Activated CD8-positive, alpha-beta memory T cell treated with anti-CD3 and anti-CD28 coated beads, Interleukin-2, amount 50 U/mL, for 1 hour (primary cell): ENCODE results near the gene CCDC127.
"Not testable (repeated sequence)": the region's sequence is repeated elsewhere in the genome, so short reads cannot be mapped to it uniquely, and the experiment has no call there.

ENCODE experiments used
- DNase-seq: peaks from one replicate; pipeline ENCODE4 v3.0.0-alpha.2; 2020; ENCODE audit errors: extremely low read depth

CCDC127 gene

GRCh38 chr5:233426-233825, 15.5 kb upstream of the CCDC127 start:
- DNase-seq: not testable (repeated sequence)

- DNase-seq: no peak
These were observed 13.7 kb upstream of the CCDC127 start for GRCh38 chr5:231661-232060.

GRCh38 chr5:230711-231110, 12.8 kb upstream of the CCDC127 start:
- DNase-seq: no peak

- no peak for DNase-seq
These were observed 10.9 kb upstream of the CCDC127 start for GRCh38 chr5:228886-229285.

DNA sequence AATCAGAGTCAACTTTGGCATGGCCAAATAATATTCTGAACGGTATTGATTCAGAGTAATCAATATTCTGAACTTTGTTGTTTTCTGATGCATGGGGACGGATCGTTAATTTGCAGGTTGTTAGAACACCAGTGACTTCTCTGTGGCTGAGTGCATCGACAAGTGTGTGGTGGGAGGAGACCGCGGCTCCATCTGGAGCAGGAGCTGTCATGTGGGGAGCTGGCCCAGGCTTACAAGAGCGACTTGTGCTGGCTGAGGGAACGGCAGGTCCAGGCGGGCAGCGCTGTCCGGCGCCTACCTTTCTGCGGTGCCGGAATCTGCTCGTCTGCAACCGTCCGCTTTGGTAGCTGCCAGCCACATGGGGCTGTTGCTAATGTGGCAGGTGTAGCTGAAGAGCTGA, 9.4 kb upstream of the CCDC127 start:
- DNase-seq: not testable (repeated sequence)

DNA sequence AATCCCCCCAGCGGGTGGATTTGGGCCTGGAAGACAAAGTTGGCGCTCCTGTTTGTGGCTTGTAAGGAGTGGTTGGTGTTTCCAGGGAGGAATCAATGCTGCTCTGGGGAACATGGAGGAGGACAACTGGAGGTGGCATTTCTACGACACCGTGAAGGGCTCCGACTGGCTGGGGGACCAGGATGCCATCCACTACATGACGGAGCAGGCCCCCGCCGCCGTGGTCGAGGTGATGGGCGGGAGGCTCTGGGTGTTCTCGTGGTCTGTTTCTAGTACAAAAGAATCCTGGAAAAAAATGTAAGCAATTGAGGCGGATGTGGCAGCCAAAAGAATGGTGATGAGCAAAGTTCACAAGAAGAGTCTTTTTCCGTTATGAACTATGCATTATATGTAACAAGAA, 7.4 kb upstream of the CCDC127 start:
- DNase-seq: no peak

GRCh38 chr5:223791-224190, 5.8 kb upstream of the CCDC127 start:
- DNase-seq: no peak

- not testable (repeated sequence) for DNase-seq
These were observed 5.2 kb upstream of the CCDC127 start for GRCh38 chr5:222951-223715.

DNA sequence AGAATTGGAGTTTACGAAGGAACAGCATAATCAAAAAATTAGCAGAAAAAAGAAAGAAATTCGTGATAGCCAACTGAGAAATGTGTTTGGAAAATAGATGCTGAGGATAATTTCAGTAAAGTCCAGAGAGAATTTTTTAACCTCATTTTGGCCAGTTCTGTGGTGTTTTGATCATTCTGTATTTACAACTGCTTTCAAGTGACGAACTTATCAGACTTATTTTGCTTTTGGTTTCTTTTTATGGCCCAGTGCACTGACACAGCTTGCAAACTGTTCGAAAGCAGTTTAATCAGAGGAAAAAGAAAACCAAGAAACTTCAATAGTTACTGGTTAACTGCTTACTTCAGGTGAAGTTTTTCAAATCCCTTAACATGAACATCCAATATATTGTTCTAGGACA, 2.0 kb upstream of the CCDC127 start:
- DNase-seq: no peak

DNA sequence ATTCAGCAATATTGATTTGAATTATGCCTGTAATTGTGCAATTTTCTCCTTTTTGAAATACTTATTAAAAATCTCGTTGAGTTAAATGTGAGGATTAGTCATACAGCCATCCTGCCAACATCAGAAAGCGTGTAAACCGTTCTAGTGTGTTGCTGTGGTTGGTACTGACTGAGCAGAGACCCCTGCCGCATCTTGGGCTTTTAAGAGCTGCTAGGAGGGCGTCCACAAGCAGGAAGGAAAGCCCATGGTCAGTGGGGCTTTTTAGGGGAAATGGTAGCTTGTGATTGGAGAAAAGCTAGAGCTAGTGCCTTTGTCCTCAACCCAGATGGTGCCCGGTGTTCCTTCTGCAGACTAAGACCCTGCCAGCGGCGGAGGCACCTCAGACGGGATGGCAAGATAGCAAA, 1.5 kb upstream of the CCDC127 start:
- DNase-seq: no peak

DNA sequence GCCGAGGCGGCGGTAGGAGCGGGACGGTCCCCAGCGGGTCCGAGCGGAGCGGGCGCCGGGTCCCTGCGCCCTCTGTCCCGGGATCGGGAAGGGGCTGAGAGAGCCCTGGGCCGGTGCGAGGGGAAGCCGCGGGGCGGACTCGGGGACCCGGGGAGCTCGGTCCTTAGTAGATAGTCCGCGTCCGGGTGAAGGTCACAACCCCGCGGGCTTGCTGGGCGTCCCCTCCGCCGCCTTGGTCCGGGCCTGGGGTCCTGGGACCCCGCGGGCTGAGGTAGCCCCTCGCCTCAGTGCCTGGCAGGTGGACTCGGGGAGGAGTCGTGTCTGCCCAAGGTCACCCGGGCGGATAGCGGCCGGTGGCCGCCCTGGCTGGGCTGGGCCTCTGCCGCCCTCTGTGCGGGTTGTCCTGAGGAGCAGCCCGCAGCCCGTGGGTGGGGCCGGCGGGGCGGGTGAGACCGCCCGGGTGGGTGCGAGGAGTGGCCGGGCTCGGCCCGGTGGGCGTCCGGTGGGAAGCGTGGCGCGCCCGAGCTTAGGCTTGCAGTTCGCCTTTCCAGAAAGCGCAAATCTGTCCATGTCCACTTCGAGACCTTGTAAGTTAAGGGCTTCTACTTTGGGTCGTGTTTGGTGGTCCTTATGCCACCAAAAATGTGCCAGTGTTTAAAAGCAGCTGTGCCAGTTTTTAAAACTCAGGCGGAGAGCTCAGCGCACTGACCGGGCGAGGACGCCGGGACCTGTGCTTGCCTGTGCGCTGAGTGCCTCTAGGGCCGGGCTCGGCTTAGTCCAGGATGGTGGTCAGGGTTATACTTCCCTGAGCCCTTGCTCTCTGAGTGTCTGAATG, 721 bp upstream of the CCDC127 start:
- DNase-seq: no peak

DNA sequence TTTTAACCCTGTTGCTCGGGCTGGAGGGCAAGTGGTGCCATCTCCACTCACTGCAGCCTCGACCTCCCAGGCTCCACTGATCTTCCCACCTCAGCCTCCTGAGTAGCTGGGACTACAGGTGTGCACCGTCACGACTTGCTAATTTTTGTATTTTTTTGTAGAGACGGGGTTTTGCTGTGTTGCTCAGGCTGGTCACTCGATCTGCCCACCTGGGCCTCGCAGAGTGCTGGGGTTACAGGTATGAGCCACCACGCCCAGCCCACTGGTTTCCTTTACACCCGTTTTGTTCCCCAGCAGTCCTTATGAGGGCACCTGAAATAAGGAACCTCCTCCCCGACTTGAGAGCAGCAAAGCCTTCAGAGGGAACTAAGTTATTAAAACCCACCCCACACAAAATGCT, 1.9 kb downstream of the CCDC127 start:
- DNase-seq: not testable (repeated sequence)

DNA sequence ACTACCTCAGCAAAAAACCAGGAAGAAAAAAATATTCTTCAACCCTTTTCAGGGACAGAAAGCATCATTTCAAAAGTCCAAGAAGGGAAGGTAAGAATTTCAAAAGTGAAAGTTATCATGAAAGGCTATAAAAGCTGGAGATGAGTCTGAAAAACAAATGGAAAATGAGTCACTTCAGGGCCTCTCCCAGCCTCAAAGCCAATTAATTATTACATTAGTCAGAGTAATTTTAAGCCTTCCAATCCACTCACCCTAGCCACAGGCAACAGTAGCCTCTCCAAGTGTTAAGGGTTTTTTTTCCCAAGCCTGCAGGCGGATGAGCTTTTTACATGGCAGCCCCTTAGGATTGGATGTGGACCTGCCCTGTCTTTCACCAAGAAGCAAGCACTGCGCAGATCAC, 2.7 kb downstream of the CCDC127 start:
- DNase-seq: not testable (repeated sequence)

DNA sequence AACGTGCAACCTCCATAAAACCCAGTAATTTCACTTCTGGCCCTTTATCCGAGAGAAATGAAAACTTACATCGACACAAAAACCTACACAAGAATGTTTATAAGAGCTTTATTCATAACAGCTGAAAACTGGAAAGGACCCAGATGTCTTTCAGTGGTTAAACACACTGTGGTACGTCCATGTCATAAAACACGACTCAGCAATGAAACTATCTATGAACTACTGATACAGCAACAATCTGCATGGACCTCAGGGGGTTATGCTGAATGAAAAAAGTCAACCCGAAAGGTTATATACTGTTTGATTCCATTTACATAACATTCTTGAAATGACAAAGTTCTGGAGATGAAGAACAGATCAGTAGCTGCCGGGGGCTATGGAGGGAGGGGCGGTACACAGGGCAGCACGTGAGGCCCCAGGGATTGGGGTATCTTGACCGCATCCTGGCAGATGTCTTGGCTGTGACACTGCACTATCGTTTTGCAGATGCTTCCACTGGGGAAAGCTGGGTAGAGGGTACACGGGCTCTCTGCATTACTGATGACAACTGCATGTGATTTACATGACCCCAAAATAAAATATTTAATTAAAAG, 4.1 kb downstream of the CCDC127 start:
- DNase-seq: no peak

- no peak for DNase-seq
These were observed 9.4 kb downstream of the CCDC127 start for GRCh38 chr5:208449-209114.

- DNase-seq: no peak
These were observed 10.4 kb downstream of the CCDC127 start for GRCh38 chr5:207599-207998.

DNA sequence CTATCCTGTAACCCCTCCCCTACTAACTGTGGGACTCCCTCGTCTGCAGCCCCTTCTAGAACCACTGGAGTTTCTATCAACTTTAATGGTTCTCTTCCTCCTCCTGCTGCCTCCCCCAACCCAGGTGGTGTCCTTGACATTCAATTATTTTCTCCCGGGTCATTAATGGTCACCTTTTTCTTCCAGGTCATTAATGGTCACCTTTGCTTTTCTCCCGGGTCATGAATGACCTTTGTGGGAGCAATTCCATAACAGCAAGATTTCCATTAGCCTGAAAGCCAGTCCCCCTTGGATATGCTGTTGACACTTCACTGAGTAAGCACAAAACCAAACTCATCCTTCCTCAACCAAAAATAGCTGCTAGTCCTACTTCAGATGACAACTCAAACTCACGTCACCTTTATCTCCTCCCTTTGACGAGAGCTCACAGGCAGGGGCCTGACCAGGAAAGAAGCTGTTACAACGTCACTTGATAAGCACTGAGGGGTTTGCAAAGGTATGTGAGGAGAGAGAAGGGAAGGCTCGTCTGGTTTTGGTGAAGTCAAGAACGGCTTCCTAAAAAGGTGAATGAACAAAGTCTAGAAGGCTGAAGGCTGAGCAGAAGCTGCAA, 10.9 kb downstream of the CCDC127 start:
- DNase-seq: no peak

DNA sequence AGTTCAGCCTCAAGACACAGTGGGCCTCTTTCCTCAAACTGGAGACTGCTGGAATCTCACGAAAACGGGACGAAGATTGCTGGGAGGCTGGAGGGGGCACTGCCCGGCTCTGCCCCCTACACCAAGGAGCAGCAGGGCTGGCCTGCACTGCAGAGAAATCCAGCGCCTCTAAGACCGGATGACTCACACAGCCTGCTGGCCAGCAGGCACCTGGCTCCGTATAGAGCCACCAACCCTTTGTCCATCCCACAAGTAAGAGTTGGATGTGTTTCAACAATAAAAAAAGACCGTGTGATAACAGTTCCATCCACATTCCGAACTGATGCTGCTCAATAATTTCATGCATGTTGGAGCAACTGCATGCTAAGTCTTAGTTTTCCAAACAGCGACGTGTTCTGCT, 11.5 kb downstream of the CCDC127 start:
- DNase-seq: no peak

- DNase-seq: no peak
These were observed 12.8 kb downstream of the CCDC127 start for GRCh38 chr5:204966-205670.

GRCh38 chr5:204462-204861, 13.5 kb downstream of the CCDC127 start:
- DNase-seq: no peak

DNA sequence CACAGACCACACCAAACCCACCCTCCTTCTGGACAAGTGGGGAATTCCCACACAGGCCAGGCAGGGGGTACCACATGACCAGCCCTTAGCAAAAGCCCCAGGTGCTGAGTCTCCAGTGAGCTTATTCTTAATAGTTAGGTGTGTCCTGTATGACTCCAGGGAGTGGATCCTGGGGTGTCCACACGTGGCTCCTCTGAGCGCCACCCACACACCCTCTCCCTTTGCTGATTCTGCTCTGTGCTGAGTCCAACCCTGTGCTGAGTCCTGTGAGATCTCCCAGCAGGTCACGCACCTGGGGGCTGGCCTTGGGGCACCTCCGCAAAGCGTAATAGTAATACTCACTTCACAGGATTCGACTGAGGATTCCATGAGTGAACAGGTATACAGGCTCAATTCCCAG, 14.0 kb downstream of the CCDC127 start:
- DNase-seq: no peak
